ENCODE results near the gene FAM131B.

Gene FAM131B

GRCh38 chr7:143380260-143380645 is 17.7 kb upstream of the FAM131B start:
- no peak for FAIRE-seq
- DNase-seq (ENCODE audit: insufficient read length) = peak; percentile 63
- TF ChIP-seq TAF1 (IDR thresholded peaks at IDR 0.05; ENCODE audit: borderline replicate concordance, low read depth, low read length) (no peak), POLR2A (IDR thresholded peaks at IDR 0.05; ENCODE audit: low read depth, low read length) (no peak; the same call in 1 of the 2 replicates), POLR2AphosphoS5 (IDR thresholded peaks at IDR 0.05; ENCODE audit: low read depth, low read length) (no peak)

- DNase-seq (ENCODE audit: insufficient read length) (no peak), FAIRE-seq (peak; percentile 33)
- TF ChIP-seq TAF1 (IDR thresholded peaks at IDR 0.05; ENCODE audit: borderline replicate concordance, low read depth, low read length) = no peak
- TF ChIP-seq POLR2AphosphoS5 (IDR thresholded peaks at IDR 0.05; ENCODE audit: low read depth, low read length) = no peak
- TF ChIP-seq POLR2A (IDR thresholded peaks at IDR 0.05; ENCODE audit: low read depth, low read length) = no peak
Measured at GRCh38 chr7:143379611-143380259, 17.2 kb upstream of the FAM131B start.

- TF ChIP-seq POLR2AphosphoS5 (IDR thresholded peaks at IDR 0.05; ENCODE audit: low read depth, low read length) = no peak
- no peak for TF ChIP-seq POLR2A (IDR thresholded peaks at IDR 0.05; ENCODE audit: low read depth, low read length)
- TF ChIP-seq TAF1 (IDR thresholded peaks at IDR 0.05; ENCODE audit: borderline replicate concordance, low read depth, low read length) = no peak
- FAIRE-seq = no peak
- DNase-seq (ENCODE audit: insufficient read length) = no peak
Measured at GRCh38 chr7:143376396-143376795, 13.9 kb upstream of the FAM131B start.

GRCh38 chr7:143375298-143376034 is 13.0 kb upstream of the FAM131B start:
- TF ChIP-seq POLR2AphosphoS5 (IDR thresholded peaks at IDR 0.05; ENCODE audit: low read depth, low read length) (no peak), POLR2A (IDR thresholded peaks at IDR 0.05; ENCODE audit: low read depth, low read length) (no peak), TAF1 (IDR thresholded peaks at IDR 0.05; ENCODE audit: borderline replicate concordance, low read depth, low read length) (no peak)
- DNase-seq (ENCODE audit: insufficient read length) (no peak), FAIRE-seq (no peak)

- no peak for TF ChIP-seq POLR2AphosphoS5 (IDR thresholded peaks at IDR 0.05; ENCODE audit: low read depth, low read length)
- no peak for TF ChIP-seq TAF1 (IDR thresholded peaks at IDR 0.05; ENCODE audit: borderline replicate concordance, low read depth, low read length)
- no peak for TF ChIP-seq POLR2A (IDR thresholded peaks at IDR 0.05; ENCODE audit: low read depth, low read length)
- DNase-seq (ENCODE audit: insufficient read length) (no peak), FAIRE-seq (no peak)
Measured at GRCh38 chr7:143374561-143374960, 12.0 kb upstream of the FAM131B start.

GRCh38 chr7:143373255-143373794 is 10.8 kb upstream of the FAM131B start:
- TF ChIP-seq TAF1 (IDR thresholded peaks at IDR 0.05; ENCODE audit: borderline replicate concordance, low read depth, low read length) = no peak
- no peak for TF ChIP-seq POLR2A (IDR thresholded peaks at IDR 0.05; ENCODE audit: low read depth, low read length)
- no peak for TF ChIP-seq POLR2AphosphoS5 (IDR thresholded peaks at IDR 0.05; ENCODE audit: low read depth, low read length)
- DNase-seq (ENCODE audit: insufficient read length) = no peak
- no peak for FAIRE-seq

- FAIRE-seq (no peak), DNase-seq (ENCODE audit: insufficient read length) (no peak)
- TF ChIP-seq POLR2A (IDR thresholded peaks at IDR 0.05; ENCODE audit: low read depth, low read length) = no peak
- no peak for TF ChIP-seq POLR2AphosphoS5 (IDR thresholded peaks at IDR 0.05; ENCODE audit: low read depth, low read length)
- no peak for TF ChIP-seq TAF1 (IDR thresholded peaks at IDR 0.05; ENCODE audit: borderline replicate concordance, low read depth, low read length)
Measured at GRCh38 chr7:143372070-143372469, 9.6 kb upstream of the FAM131B start.

GRCh38 chr7:143369678-143370651 is 7.5 kb upstream of the FAM131B start:
- TF ChIP-seq TAF1 (IDR thresholded peaks at IDR 0.05; ENCODE audit: borderline replicate concordance, low read depth, low read length) = no peak
- no peak for TF ChIP-seq POLR2A (IDR thresholded peaks at IDR 0.05; ENCODE audit: low read depth, low read length)
- no peak for TF ChIP-seq POLR2AphosphoS5 (IDR thresholded peaks at IDR 0.05; ENCODE audit: low read depth, low read length)
- DNase-seq (ENCODE audit: insufficient read length) (no peak), FAIRE-seq (no peak)

GRCh38 chr7:143368387-143368786 is 5.9 kb upstream of the FAM131B start:
- TF ChIP-seq TAF1 (IDR thresholded peaks at IDR 0.05; ENCODE audit: borderline replicate concordance, low read depth, low read length) (no peak), POLR2AphosphoS5 (IDR thresholded peaks at IDR 0.05; ENCODE audit: low read depth, low read length) (no peak), POLR2A (IDR thresholded peaks at IDR 0.05; ENCODE audit: low read depth, low read length) (no peak)
- no peak for FAIRE-seq
- no peak for DNase-seq (ENCODE audit: insufficient read length)

GRCh38 chr7:143367972-143368371 is 5.5 kb upstream of the FAM131B start:
- TF ChIP-seq POLR2A (IDR thresholded peaks at IDR 0.05; ENCODE audit: low read depth, low read length) (no peak), TAF1 (IDR thresholded peaks at IDR 0.05; ENCODE audit: borderline replicate concordance, low read depth, low read length) (no peak), POLR2AphosphoS5 (IDR thresholded peaks at IDR 0.05; ENCODE audit: low read depth, low read length) (no peak)
- DNase-seq (ENCODE audit: insufficient read length) = no peak
- FAIRE-seq = no peak
